ENCODE data around the gene LPP. TPM values are rescaled to one million over a fixed set of nuclear protein-coding genes. Genes with fewer than 3 reads are reported as not detected.

Gene LPP
- total RNA-seq, 1 experiment from 2014 or later, result 54.0 TPM

- H3K9me2 ChIP-seq (ENCODE audit: insufficient read depth), result no peaks in the 10 kb centered on the region; the same call in 1 of the 2 replicates
- H3K9me3 ChIP-seq (ENCODE audit: control insufficient read depth in 1 of 2, insufficient read depth in 1 of 2, low read depth in 1 of 2, low read length in 2 of 2), result no peaks in the 10 kb centered on the region
- no peak overlapping the region for H2AFZ ChIP-seq (ENCODE audit: low read depth, low read length, poor library complexity, severe bottlenecking)
- H3K9ac ChIP-seq (ENCODE audit: low read length), result no peak overlapping the region
- ATAC-seq, result no peak
- peaks cover 0 to 17% of the 10 kb centered on the region in 2 experiments; a peak in 2 of 4 replicates for H3K4me1 ChIP-seq (ENCODE audit: control insufficient read depth in 1 of 2, insufficient read depth in 2 of 2, low read length in 2 of 2)
- no peaks in the 10 kb centered on the region for H3K27me3 ChIP-seq (ENCODE audit: insufficient read depth, low read length)
- DNase-seq (ENCODE audit: low read depth, low spot score), result no peak
- no peaks in the 10 kb centered on the region for H3K79me2 ChIP-seq (ENCODE audit: insufficient read depth, low read length)
- no peaks in the 10 kb centered on the region for H3K36me3 ChIP-seq (ENCODE audit: control insufficient read depth in 1 of 2, insufficient read depth in 2 of 2, low read length in 2 of 2)
- POLR2A ChIA-PET, result no interaction called here
- no peak overlapping the region for H3K4me2 ChIP-seq (ENCODE audit: low read length)
- no peak overlapping the region for H3K4me3 ChIP-seq (replicated peaks in 1 of 2; ENCODE audit: low read depth in 1 of 2, low read length in 2 of 2)
- no peaks in the 10 kb centered on the region for H4K20me1 ChIP-seq (ENCODE audit: insufficient read depth)
- no peak for TF ChIP-seq FOSL1 (IDR thresholded peaks at IDR 0.05; ENCODE audit: low read depth)
- TF ChIP-seq ZBTB33 (IDR thresholded peaks at IDR 0.05; ENCODE audit: extremely low read depth, insufficient replicate concordance, low read length), result no peak
- TF ChIP-seq JUND (IDR thresholded peaks at IDR 0.05), result no peak
- no peak for TF ChIP-seq SRF (IDR thresholded peaks at IDR 0.05; ENCODE audit: low read depth)
- no TSS peak for BruUV-seq (replicated peaks)
- CTCF ChIA-PET, result no interaction called here
- RAD21 ChIA-PET (ENCODE audit: low non-redundant PET in 1 of 2, low total read pairs in 2 of 2, uncharacterized antibody in 2 of 2, unreplicated experiment in 2 of 2), result no interaction called here
- intact Hi-C loops (cut with micrococcal nuclease), result no loop called here
- no peak overlapping the region for H3K27ac ChIP-seq (ENCODE audit: low read depth, low read length)
These were observed 786.0 kb downstream of the LPP start for GRCh38 chr3:188939814-188940572.

MicroRNAs within 50 kb of the gene (microRNA counts, 767-probe panel; counts per million panel counts)
- microRNA hsa-miR-28-3p (not detected), microRNA hsa-miR-28-5p (not detected)

Small RNAs within 50 kb of the gene (microRNA-seq; reads per million reads assigned to microRNA genes)
- gene MIR28 (ENCODE audit: borderline number of aligned reads), result 4,689 reads per million, percentile 91 among the genes with 10 or more reads in this experiment
